GM18519 (cell line): ENCODE results near the gene SSR4.

Experiments
- ATAC-seq: cut with Tn5 transposase; IDR thresholded peaks from one replicate; pipeline ENCODE4 v1.9.1; 2021; ENCODE audit warnings: mild to moderate bottlenecking, moderate library complexity; ENCODE audit not compliant: unreplicated experiment, low FRiP score

The SSR4 gene

DNA sequence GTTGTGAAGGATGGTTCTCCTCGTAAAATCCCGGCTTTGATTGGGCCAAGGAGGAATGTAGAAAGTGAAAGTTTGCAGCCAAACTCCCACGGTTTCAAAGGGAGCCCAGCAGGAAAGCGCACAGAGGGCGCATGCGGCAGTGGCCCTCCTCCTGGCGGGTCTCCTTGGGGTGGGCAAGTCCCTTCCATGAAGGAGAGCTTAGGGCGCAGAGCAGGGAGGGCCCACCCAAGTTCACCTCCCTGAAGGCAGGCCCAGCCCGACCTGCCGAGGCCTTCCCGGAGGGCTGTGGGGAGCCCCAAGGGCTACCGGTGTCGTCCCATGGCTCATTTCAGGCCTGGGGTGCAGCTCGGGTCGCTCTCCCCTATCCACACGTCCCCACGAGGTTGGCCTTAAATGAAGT lies 33.8 kb downstream of the SSR4 start:
- no peak for ATAC-seq

DNA sequence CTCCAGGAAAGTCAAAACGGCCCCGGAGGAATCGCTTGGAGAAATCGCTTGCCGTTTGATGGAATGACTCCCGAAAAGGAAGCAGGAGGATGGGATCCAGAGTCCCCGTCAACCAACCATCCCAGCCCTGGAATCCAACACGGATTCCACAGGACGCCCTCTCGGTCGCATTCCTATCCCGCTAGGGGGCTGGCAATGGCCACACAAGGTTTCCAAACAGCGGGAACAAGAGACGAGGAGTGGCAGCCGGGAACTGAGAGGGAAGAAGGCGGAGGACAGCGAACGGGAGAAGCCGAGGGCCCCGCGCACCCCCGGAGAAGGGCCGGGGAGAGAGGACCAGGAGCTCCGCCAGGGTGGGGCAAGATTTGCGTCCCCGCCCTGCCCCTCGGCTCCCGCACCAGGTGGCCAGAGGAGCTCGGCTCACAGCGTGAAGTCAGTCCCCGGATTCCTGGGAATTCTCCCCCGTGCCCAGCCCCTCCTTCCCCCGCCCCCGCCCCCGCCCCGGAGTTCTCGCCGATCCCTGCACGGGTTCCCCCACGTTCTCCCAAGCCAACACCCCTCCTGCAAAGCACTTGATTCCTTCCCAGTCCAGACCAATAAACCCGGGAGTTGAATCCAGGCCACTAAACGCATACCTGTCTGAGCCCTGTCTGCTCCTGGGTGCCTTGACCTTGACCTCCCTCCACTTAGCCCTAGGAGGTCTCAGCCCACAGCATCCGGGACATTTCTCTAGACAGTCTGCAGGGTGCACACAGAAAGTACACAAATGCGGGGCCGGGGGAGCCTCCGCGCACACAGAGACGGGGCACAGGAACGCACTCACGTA lies 34.5 kb downstream of the SSR4 start:
- ATAC-seq: no peak

DNA sequence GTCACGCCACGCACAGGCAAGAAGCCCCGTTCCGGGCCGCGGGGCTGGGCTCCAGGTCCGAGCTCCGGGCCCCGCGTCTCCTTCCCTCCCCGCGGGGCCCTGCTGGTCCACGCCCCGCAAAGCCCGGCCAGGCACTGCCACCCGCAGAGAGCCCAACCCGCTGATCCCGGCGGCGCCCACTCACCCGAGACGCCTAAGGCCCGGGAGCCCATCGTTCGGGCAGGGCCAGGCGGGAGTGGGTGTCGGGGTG lies 35.0 kb downstream of the SSR4 start:
- no peak for ATAC-seq

DNA sequence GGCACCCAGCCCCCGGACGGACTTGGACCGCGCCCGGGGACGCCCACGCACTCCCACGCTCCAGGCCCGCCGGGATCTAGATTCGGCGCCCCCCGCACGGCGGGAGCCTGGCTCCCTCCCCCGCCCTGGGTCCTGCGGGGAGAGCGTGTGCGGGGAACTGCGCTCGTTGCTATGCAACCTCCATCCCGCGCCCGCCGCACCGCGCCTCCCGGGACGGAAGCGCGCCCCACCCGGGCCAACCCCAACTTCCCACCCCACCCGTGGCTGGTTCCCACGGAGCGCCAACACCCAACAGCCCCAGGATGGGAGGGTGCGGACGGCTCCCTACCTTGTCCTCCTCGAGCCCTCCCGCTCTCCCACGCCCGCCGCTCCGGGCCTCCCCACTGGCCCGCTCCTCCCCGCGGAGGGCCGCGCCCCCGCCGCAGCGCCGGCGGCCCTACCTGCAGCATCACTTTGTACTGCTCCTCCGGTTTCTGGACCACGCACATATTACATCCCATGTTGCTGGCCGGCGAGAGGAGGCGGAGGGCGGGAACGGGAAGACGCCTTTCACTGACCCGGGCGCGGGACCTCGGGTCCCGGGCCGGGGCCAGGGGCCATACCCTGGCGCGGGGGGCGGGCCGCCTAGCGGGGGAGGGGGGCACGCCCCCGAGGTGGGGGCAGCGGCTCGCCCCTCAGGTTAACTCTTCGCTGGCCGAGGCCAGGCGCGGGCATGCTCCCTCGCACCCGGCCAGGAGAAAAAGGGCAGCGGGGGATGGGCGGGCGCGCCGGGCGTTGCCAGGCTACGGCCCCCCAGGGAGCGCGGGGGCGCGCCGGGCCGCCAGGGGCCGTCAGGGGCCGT lies 35.6 kb downstream of the SSR4 start, which contains the start of gene PDZD4:
Gene PDZD4 (minus strand): TSS at position 746 of the 841 bp plus-strand sequence. CDS start 246 bp downstream, at position 500.
- ATAC-seq: no peak

DNA sequence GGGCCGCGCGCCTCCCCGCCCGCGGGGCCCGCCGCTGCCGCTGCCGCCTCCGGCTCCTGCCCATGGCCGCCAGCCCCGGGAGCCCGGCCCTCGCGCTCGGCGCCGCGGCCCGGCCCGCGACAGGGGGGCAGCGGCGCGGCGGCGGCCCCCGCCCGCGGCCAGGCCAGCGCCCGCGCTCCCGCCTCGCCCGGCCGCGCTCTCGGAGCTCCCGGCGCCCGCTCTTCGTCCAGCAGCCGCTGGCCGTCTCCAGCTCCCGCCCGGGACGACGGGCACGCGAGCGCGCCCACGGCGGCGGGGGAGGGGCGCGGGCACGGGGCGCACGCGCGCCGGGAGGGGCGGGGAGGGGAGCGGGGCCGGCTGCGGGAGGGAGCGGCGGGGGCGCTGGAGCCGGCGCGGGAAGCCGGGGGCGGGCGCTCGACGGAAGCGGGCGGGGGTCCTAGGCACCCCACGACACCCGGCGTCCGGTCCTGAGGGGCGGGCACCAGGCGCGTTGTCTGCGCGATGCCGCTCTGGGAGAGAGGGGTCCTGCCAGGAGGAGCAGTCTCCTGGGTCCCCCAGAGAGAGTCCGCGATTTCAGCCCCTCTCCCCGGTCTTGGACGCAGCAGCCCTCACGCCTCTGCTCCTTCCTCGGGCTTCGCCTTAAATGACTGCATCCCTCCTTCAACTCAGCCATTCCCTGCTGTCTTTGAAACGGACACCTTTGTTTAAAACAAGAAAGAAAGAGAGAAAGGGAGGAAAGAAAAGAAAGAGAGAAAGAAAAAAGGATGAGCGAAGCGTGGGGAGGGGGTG lies 36.4 kb downstream of the SSR4 start:
- no peak for ATAC-seq

DNA sequence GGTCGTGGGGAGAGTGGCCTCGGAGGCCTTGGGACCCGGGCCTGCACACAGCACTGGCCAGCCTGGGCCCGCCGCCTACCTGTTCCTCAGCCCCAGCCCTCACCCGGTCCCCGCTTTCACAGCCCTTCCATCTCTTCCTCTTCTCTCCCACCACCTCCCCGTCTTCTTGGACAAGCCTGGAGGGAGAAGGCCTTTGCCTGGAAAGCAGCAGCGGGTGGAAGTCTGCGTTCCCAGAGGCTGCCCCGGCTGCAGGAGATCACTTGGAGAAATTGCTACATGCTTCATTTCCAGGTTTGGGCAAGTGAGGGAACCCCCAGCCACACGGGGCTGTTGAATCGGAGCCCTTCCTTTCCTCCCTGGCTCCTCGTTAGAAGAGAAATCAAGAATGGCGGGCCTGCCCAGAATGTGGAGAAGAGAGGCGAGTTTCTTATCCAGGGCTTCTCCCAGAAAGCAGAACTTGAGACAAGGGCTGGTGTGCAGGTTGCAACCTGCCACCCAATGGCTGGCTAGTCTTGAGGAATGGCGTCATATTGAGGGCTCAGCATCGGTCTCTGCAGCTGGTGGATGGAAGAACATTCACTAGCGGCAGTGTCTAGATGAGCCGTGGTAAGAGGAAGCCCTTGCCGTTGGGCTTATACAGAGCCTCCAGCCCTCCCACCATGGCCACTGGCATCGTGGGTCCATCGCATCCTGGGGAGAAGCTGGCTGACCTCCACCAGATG lies 37.1 kb downstream of the SSR4 start:
- no peak for ATAC-seq

DNA sequence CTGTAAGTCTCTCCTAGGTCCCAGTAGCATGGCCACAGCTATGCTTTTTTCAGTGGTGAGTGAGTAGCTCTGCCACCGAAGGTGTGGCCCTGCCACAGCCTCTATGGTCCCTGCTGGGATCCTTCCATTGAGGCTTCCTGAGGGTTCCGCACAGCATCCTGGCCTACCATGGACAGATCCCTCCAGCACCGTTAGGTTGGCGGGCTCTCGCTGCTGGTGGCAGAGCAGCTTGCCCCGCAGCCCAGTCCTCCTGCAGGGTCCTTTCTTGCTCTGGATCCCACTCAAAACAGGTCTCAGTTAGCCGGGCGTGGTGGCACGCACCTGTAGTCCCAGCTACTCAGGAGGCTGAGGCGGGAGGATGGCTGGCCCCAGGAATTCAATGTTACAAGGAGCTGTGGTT lies 38.3 kb downstream of the SSR4 start:
- ATAC-seq: no peak

DNA sequence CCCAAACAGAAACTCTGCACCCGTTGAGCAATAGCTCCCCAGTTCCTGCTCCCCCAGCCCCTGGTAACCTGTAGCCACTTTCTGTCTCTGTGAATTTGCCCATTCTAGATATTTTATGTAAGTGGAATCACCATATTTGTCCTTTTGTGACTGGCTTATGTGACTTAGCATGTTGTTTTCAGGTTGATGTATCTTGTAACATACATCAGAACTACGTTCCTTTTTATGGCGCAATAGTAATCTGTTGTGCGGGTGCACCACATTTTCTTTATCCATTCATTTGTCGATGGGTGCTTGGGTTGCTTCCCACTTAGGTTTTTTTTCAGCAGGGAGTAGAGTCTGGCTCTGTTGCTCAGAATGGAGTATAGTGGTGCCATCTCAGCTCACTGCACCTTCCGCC lies 42.5 kb downstream of the SSR4 start:
- ATAC-seq: no peak

DNA sequence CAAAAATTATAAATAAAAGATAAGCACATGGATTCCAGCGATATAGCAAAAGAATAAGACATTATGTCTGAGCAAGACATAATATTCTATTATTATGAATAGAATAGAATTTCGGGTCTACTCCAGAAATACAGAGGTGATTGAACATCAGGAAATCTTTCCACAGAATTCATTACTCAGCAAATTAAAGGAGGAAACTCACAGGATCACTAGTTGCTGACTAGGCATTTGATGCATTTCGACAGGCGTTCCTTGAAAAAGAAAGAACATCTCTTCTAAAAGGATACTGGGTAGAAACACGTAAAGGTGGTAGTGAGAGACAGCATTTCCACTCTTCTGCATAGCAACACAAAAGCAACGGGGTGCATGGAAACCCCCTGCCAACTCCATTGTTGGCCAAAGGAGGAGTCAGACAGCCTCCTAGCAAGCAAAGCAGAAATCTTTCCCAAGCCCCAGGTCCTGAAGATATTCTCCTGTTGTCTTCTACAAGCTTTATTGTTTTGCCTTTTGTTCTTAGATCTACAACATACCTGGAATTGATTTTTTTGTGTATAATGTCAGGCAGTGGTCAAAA lies 50.1 kb downstream of the SSR4 start:
- ATAC-seq: no peak

DNA sequence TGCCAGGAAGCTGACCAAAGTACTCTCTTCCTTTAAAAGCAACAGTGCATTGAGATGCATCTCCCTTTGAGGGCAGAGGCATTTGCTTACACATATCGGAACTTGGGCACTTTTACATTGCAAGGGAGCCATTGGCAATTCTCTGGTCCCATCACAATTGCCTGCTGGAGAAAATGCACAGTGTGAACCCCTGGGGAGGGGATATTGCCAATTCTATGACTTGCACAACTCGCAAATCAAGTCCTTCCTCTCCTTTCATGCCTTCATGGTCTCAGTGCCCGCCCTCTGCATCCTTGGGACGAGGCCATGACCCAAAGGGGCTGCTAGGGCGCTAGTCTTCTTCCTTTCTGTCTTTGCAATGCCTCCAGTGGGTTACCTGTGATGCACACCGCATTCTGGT lies 50.7 kb downstream of the SSR4 start:
- no peak for ATAC-seq

DNA sequence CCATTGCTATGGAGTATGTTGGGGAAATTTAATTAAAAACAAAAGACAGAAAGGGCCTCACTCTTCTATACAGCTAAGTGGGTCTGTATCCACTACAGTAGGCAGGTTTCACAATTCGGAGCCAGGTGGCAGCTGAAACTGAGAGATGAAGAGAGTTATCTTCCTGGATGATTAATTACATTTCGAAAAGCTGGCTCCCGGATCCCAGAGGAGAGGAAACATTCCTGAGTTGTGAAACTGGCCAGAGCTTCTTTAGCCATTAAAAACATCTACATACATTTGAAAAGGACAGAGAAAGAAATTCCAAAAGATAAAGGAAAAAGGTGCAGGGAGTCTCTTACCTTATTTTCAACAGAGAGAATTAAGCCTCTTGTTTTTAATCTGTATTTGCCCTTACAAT lies 51.4 kb downstream of the SSR4 start:
- no peak for ATAC-seq
